Gastroesophageal sphincter (tissue), 4 donors: Measurements from ENCODE around the gene PREX1. TPM values are rescaled to one million over a fixed set of nuclear protein-coding genes. Genes with fewer than 3 reads are reported as not detected.

Source experiments
- ATAC-seq: fragments of 150-250 bp; one replicate; pipeline ENCODE4 v1.9.1; 2016; ENCODE audit warnings: mild to moderate bottlenecking, moderate library complexity
- H3K27ac ChIP-seq, 4 donors: fragments of 200-600 bp; sonication (generic) in 3 of 4; 1 replicate in 3 of 4; 2 replicates in 1 of 4; pipeline ENCODE4 v1.5.1; 2016 to 2019
- H3K27me3 ChIP-seq: fragments of 200-600 bp; sonication (generic); one replicate; pipeline ENCODE4 v1.5.1; 2019
- H3K36me3 ChIP-seq, 2 donors: fragments of 200-600 bp; sonication (generic); one replicate each; pipeline ENCODE4 v1.5.1; 2019; ENCODE audit warnings: control low read depth in 1 of 2
- H3K4me1 ChIP-seq, 3 donors: fragments of 200-600 bp; sonication (generic); 1 replicate in 2 of 3; 2 replicates in 1 of 3; pipeline ENCODE4 v1.5.1; 2016 to 2019; ENCODE audit warnings: control low read depth in 2 of 3
- H3K4me3 ChIP-seq, 2 donors: fragments of 200-600 bp; sonication (generic); one replicate each; pipeline ENCODE4 v1.5.1; 2019; ENCODE audit warnings: mild to moderate bottlenecking in 1 of 2, moderate library complexity in 1 of 2
- H3K9me3 ChIP-seq, 3 donors: fragments of 200-600 bp; sonication (generic); one replicate each; pipeline ENCODE4 v1.5.1; 2017 to 2019; ENCODE audit warnings: control low read depth in 2 of 3
- EP300 ChIP-seq: sonication (generic); formaldehyde crosslinking; IDR thresholded peaks from one replicate; pipeline ENCODE4 v1.6.1; 2017; ENCODE audit warnings: antibody characterized with exemption, mild to moderate bottlenecking
- POLR2A ChIP-seq, 2 donors: fragments of 450-650 bp; IDR thresholded peaks; one replicate each; pipeline ENCODE4 v1.6.1; 2017; ENCODE audit warnings: antibody characterized with exemption in 2 of 2, mild to moderate bottlenecking in 2 of 2, moderate library complexity in 1 of 2
- POLR2AphosphoS5 ChIP-seq: sonication (generic); formaldehyde crosslinking; IDR thresholded peaks from one replicate; pipeline ENCODE4 v1.6.1; 2017; ENCODE audit warnings: antibody characterized with exemption
- WGBS, 2 donors: methylation state at CpG; one replicate each; pipeline ENCODE4 v1.1.5; 2018; ENCODE audit warnings: low coverage in 1 of 2; 5-methylcytosine and 5-hydroxymethylcytosine counted together
- total RNA-seq, 4 donors: library from RNA; depleted of rRNA; stranded (reverse); fragments of >200 nt; gene quantifications; one replicate each; pipeline ENCODE4 v1.1.0, GENCODE V29; 2016
- TF ChIP-seq, protein P1 (sequence below), 4 experiments: fragments of 200-600 bp in 2 of 4; fragments of 450-650 bp in 2 of 4; sonication (generic) in 1 of 4; IDR thresholded peaks; one replicate each; pipeline ENCODE4 v1.5.1; 2017 to 2019; ENCODE audit warnings: antibody characterized with exemption in 4 of 4, mild to moderate bottlenecking in 2 of 4, moderate library complexity in 2 of 4

Gene PREX1
- total RNA-seq, 4 donors from 2014 or later = 16.3 to 35.7 (median 20.0) TPM

DNA sequence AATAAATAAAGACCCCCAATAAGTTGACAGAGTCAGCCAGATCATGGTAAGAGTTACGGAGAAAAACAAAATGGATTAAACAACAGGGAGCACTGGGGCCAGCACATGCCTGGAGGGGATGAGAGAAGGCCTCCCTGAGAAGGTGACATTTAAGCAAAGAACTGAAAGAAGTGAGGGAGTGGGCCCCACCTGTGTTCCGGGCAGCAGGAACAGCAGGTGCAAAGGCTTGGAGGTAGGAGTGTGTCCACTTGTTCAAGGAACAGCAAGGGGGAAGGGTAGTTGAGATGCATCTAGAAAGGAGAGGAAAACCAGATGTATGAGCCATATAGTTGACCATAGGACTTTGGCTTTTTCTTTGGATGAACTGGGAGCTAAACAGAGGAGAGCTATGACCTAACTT lies 7.6 kb upstream of the PREX1 start:
- Histone ChIP-seq H3K36me3 (no peaks in the 10 kb centered on the region), H3K9me3 (no peaks in the 10 kb centered on the region), H3K4me3 (no peak overlapping the region), H3K4me1 (peaks cover 0 to 20% (median 8%) of the 10 kb centered on the region in 3 donors), H3K27me3 (peaks cover 15% of the 10 kb centered on the region), H3K27ac (no peak overlapping the region)
- ATAC-seq = no peak
- TF ChIP-seq, protein P1, sequence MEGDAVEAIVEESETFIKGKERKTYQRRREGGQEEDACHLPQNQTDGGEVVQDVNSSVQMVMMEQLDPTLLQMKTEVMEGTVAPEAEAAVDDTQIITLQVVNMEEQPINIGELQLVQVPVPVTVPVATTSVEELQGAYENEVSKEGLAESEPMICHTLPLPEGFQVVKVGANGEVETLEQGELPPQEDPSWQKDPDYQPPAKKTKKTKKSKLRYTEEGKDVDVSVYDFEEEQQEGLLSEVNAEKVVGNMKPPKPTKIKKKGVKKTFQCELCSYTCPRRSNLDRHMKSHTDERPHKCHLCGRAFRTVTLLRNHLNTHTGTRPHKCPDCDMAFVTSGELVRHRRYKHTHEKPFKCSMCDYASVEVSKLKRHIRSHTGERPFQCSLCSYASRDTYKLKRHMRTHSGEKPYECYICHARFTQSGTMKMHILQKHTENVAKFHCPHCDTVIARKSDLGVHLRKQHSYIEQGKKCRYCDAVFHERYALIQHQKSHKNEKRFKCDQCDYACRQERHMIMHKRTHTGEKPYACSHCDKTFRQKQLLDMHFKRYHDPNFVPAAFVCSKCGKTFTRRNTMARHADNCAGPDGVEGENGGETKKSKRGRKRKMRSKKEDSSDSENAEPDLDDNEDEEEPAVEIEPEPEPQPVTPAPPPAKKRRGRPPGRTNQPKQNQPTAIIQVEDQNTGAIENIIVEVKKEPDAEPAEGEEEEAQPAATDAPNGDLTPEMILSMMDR (IDR thresholded peaks at IDR 0.05) = no peak
- TF ChIP-seq POLR2A (IDR thresholded peaks at IDR 0.05) (no peak), EP300 (no peak), POLR2AphosphoS5 (no peak)
- WGBS, 2 donors = 90 to 93% methylated on average over 2 of the region's 2 CpGs

DNA sequence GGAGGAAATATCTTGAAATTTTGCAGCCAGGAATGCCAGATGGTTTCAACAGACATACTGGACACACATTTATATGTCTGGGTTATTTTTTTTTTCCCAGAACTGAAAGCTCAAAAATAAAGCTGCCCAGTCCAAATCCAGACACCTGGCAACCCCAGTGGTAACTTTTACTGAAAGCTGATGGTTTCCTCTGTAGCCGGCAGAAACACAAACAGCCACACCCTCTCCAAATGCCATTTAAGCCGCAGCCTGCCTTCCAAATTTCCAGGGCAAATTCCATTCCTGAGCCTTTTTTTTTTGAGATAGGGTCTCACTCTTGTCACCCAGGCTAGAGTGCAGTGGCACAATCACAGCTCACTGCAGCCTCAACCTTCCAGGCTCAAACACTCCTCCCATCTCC lies 6.5 kb upstream of the PREX1 start:
- no peak for TF ChIP-seq POLR2A (IDR thresholded peaks at IDR 0.05)
- TF ChIP-seq EP300 = no peak
- TF ChIP-seq POLR2AphosphoS5 = no peak
- TF ChIP-seq, protein P1 (IDR thresholded peaks at IDR 0.05) = no peak

DNA sequence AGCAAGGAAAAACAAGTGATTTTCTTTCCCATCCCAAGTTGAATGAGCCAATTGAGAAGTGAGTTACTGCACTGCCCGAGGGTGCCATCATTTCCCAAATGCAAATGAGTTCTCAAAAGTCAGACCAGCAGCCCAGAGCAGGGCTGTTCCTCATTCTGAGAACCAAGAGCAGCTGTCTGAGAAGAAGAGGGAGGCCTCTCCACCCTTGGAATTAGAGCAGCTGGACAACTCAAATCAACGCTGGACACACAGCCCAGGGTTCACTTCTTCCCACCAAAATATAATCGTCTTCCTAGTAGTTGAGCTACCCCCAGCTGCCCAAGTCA lies 4.6 kb upstream of the PREX1 start:
- ATAC-seq = no peak

More for the DNA sequence above, 6.5 kb upstream of the PREX1 start:
- Histone ChIP-seq H3K9me3 (no peaks in the 10 kb centered on the region), H3K27ac (no peak overlapping the region), H3K27me3 (peaks cover 15% of the 10 kb centered on the region), H3K36me3 (no peaks in the 10 kb centered on the region), H3K4me3 (no peak overlapping the region), H3K4me1 (peaks cover 0 to 20% (median 8%) of the 10 kb centered on the region in 3 donors)
- WGBS, 2 donors = 38 to 40% methylated on average over 1 to 2 of the region's 2 CpGs
- no peak for ATAC-seq

DNA sequence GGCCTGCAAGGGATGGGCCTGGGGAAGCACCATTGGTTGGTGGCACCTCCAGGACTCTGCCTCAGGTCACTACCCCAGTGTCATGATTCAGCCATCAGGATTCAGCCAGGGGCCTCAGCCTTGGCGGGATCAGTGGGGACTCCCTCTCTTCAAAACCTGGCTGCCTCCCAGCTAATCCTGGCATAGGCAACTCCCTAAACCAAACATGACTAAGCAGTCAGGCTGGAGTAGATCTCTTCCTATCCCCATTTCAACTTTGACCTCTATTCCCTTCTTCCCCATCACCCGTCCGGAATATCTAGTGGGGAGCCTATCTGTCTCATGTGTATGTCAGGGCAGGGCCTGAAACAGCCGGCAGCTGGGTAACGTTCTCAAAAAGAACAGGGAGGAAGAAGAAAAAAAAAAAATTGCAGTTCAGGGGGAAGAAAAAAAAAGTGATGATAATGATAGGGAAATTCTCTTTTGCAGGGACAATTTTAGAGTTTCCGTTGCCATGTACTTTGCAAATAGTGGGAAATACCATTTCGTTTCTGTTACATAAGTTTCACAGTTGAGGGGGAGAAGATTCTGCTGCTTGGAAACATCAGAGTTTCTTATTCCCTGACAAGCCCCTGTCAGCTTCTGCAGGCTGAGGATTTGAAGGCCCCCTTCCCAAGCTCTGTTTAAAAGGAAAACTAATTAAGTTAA lies 4.1 kb upstream of the PREX1 start:
- H3K27ac ChIP-seq = peak overlapping the region in 3 of 4 donors; percentile 22 to 57 (median 28)
- TF ChIP-seq, protein P1 (IDR thresholded peaks at IDR 0.05) = no peak
- TF ChIP-seq POLR2AphosphoS5 (peak; percentile 32), EP300 (no peak), POLR2A (IDR thresholded peaks at IDR 0.05) (no peak)
- peaks cover 0 to 37% (median 8%) of the 10 kb centered on the region in 3 donors for H3K4me1 ChIP-seq
- H3K36me3 ChIP-seq = no peaks in the 10 kb centered on the region
- H3K4me3 ChIP-seq = no peak overlapping the region
- 13 to 23% methylated on average over 4 to 6 of the region's 7 CpGs for WGBS, 2 donors
- no peaks in the 10 kb centered on the region for H3K9me3 ChIP-seq
- H3K27me3 ChIP-seq = peaks cover 32% of the 10 kb centered on the region
- peak; percentile 11 for ATAC-seq

More for the DNA sequence above, 4.6 kb upstream of the PREX1 start:
- Histone ChIP-seq H3K27me3 (peaks cover 27% of the 10 kb centered on the region), H3K9me3 (no peaks in the 10 kb centered on the region), H3K4me1 (peaks cover 0 to 32% (median 8%) of the 10 kb centered on the region in 3 donors), H3K27ac (peak overlapping the region in 2 of 4 donors; percentile 22 to 28), H3K4me3 (no peak overlapping the region), H3K36me3 (no peaks in the 10 kb centered on the region)
- TF ChIP-seq POLR2AphosphoS5 (no peak), POLR2A (IDR thresholded peaks at IDR 0.05) (no peak), EP300 (no peak)
- TF ChIP-seq, protein P1 (IDR thresholded peaks at IDR 0.05) = no peak
- WGBS, 2 donors = 28 to 80% methylated on average over 1 to 3 of the region's 3 CpGs

DNA sequence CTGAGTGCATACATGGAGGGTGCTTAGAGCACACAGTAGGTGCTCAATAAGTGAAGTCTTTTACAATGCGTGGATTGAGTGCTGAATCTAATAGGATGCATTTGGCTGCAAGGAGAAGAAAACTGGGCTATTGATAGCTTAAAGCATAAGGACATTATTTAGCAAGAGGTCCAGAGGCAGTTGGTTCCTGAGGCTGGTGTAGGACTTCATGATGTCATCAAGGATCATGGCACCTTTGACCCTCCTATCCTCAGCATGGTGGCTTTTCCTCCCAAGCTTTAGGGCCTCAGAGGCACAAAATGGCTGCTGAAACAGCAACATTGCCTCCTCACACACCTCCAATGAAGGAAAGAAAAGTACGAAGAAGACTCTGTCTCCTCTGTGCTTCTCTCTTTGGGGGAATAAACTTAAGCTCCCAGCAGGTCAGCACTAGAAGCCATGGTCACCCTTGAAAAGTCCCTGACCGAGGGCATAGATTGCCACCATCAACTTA lies 3.1 kb upstream of the PREX1 start:
- peak overlapping the region in 3 of 4 donors; percentile 22 to 57 (median 28) for H3K27ac ChIP-seq
- peaks cover 0 to 38% (median 8%) of the 10 kb centered on the region in 3 donors for H3K4me1 ChIP-seq
- WGBS, 2 donors = 90 to 91% methylated on average over 3 of the region's 3 CpGs
- ATAC-seq = no peak
- no peak overlapping the region for H3K4me3 ChIP-seq
- TF ChIP-seq POLR2A (IDR thresholded peaks at IDR 0.05) = no peak
- no peaks in the 10 kb centered on the region for H3K9me3 ChIP-seq
- H3K36me3 ChIP-seq = no peaks in the 10 kb centered on the region
- H3K27me3 ChIP-seq = peaks cover 40% of the 10 kb centered on the region
